Hematopoietic multipotent progenitor cell (in vitro differentiated cells): Measurements from ENCODE around the gene DLG4. TPM values are rescaled to one million over a fixed set of nuclear protein-coding genes. Genes with fewer than 3 reads are reported as not detected.

Experiments
- DNase-seq, 3 donors: peaks; one replicate each; pipeline ENCODE4 v3.0.0-alpha.2; 2011 to 2015; ENCODE audit warnings: low read depth in 2 of 3, low spot score in 2 of 3
- total RNA-seq: library from RNA; depleted of rRNA; stranded (reverse); fragments of >200 nt; gene quantifications from one replicate; pipeline ENCODE4 v1.2.3, GENCODE V29; 2012

The DLG4 gene
- total RNA-seq, 1 donor, result 26.9 TPM

DNA sequence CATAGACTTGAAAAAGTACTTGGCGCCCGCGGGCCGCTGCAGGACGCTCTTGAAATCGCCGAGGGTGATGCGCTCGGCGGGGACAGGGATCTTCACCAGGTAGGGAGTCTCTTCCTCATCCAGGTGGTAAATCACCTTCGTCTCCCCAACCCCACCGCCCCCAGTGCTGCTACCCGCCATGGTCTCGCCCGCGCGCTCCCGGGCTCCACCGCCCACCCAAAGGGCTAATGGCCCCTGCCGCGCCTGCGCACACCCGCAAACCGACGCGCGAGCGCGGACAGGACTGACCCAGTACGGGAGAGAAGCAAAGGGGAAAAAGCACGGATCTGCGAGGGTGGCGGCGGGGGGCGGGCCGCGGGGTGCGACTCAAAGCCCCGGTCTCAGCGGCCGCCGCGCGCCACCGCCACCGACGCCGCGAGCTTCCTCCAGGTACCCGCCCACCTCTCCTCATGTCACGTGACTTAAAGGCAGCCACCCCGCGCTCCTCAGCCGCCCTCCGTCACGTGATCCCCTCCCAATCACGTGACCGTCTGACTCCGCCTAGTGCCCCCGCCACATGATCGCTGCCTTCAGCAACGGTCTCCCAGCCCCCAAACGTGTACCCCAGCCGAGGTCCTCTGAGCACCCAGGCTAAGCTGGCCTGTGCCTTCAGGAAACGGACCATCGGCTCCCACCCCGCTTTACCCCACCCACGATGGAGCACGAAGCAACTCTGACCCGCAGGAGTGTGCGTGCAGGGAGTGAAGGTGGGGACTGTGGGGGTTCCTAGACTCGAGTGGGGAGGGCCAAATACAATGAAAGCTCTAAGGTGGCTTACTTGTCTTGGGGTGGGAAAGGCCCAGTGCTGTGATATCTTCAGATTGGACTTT is 14.7 kb upstream of the DLG4 start, which contains the start of gene DVL2:
Gene DVL2 (minus strand): TSS at position 435 of the 869 bp plus-strand sequence. CDS start 255 bp downstream, at position 180.
- peak; percentile 90 to 96 (median 95) for DNase-seq

- DNase-seq, result peak in 1 of 3 donors; percentile 59
These were observed 14.1 kb upstream of the DLG4 start for GRCh38 chr17:7233701-7234082.

DNA sequence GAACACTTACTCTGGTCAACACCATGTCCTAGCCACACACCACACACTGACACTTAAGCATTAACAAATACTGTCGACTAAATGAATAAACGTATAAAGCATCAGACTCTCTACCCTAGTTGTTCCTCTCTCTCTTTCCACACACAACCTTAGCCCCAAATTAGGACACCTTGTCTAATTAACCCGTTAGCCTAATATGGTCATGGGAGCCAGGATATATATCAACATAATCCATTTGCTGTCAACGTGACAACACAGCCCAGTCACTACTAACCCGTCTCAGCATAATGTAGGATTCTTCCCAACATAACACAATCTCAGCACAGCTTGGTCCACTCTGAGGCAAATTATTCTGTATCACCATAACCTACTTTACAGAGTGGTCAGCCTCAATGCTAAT is 12.5 kb upstream of the DLG4 start:
- no peak for DNase-seq

GRCh38 chr17:7229504-7229903 is 9.9 kb upstream of the DLG4 start:
- no peak for DNase-seq

- no peak for DNase-seq
These were observed 9.3 kb upstream of the DLG4 start for GRCh38 chr17:7228920-7229319.

GRCh38 chr17:7226721-7227710 is 7.4 kb upstream of the DLG4 start:
- DNase-seq, result no peak

- DNase-seq, result no peak
These were observed 6.2 kb upstream of the DLG4 start for GRCh38 chr17:7225711-7226331.

DNA sequence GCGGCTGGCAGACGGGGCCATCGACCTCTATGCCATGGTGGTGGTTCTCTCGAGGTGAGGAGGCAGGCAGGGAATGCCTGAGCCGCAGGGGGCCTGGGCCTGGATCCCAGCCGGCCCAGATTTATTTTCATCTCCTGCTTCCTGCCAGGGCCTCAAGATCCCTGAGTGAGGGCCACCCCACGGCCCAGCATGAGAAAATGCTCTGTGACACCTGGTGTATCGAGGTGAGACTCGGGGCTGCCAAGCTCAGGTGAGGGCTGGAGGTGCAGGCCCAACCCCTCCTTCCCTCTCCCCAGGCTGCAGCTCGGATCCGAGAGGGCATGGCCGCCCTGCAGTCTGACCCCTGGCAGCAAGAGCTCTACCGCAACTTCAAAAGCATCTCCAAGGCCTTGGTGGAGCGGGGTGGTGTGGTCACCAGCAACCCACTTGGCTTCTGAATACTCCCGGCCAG is 5.0 kb upstream of the DLG4 start:
- no peak for DNase-seq

- DNase-seq, result no peak
These were observed 4.5 kb upstream of the DLG4 start for GRCh38 chr17:7224110-7224509.

DNA sequence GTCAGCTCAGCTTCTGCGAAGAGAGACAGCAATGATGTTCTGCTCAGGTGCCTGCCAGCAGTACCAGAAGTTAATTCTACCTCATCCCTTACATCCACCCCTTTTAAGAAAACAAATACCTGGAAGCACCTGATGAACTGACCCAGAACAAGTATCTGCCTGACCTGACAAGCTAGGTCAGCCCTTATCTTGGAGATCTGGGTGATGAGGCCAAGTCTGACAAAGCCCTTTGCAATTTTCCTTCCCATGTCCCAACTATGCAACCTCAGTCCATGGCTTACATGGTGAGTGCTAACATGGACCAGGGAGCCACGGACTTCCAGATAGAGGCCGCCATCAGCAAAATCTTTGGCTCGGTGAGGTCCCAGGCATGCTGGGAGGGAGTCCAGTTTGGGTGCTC is 3.7 kb upstream of the DLG4 start:
- DNase-seq, result no peak

DNA sequence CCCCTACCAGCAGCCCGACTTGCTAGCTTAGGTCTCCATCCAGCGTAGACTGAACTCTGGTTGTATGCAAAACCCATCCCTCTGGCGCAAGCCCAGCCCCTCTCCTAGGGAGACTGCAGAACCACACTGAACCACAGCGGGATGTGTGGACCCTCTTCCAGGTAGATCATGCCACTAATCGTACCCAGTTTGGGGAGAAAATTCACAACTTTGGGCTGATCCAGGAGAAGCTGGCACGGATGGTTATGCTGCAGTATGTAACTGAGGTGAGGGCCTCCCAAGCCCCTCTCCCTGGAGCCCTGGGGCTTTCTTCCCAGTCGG is 3.3 kb upstream of the DLG4 start:
- no peak for DNase-seq

GRCh38 chr17:7222093-7222971 is 2.7 kb upstream of the DLG4 start:
- DNase-seq, result no peak

- DNase-seq, result no peak
These were observed 1.8 kb upstream of the DLG4 start for GRCh38 chr17:7221278-7222092.

GRCh38 chr17:7220593-7221277 is 1.1 kb upstream of the DLG4 start:
- DNase-seq, result peak in 1 of 3 donors; percentile 74

DNA sequence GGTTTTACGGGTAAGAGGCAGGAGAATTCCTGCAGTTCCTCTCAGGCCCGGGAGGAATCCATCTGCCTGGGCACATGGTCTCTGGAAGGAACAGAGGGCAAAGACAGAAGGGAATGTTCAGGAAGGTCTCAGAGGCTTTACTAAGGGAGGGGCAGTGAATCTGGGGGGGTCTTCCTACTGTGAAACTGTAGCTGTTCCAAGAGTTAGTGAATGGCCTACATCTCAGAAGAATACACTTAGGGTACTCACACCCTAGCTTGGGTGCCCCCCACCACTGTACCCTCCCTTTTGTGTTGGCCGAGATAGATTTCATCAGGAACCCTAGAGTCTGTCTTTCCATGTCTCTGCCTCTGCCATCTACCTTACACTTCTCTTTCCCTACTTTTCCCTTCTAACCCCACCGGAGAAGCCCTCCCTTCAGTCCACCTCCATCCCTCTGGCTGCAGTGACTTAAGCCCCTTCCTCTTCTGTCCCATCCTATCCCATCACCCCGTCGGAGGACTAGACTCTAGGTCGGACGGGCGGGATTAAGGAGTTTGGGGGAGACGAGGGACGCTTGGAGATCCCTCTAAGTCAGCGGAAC is 316 bp downstream of the DLG4 start:
- DNase-seq, result no peak

DNA sequence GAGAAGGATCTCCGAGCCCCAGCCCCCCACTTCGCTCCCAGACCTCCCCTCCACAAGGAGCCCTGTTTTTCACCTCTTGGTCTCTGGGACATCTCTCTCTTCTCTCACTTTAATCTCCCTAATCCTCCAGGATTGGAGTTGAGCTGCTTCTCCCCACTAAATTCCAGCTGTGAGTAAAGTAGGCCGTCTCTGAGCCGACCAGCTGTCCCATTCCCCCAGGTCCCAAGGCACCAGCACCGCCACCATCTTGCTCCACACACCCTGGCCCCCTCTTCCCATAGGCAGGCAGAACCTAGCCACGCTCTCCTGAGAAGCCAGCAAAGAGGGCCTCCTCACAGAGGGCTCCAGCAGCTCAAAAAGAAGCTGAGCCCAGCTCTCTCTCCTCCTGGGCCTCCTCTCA is 878 bp downstream of the DLG4 start:
- DNase-seq, result no peak

- no peak for DNase-seq
These were observed 1.5 kb downstream of the DLG4 start for GRCh38 chr17:7218166-7218565.
